GM23338 (cell line): ENCODE data around the gene HOXA3.

Experiments used
- CTCF ChIP-seq, 2 experiments: fragments of 200-600 bp in 1 of 2; sonication (generic) in 1 of 2; conservative IDR thresholded peaks; 2 replicates each; pipeline versions ENCODE4 v1.5.1 to v1.6.1; 2016 to 2017; ENCODE audit warnings: antibody characterized with exemption in 2 of 2, low read depth in 2 of 2, mild to moderate bottlenecking in 2 of 2, moderate library complexity in 1 of 2
- EZH2 ChIP-seq: fragments of 200-600 bp; sonication (generic); IDR thresholded peaks from one replicate; pipeline ENCODE4 v1.8.0; 2017; ENCODE audit warnings: antibody characterized with exemption, mild to moderate bottlenecking, low read depth; ENCODE audit not compliant: unreplicated experiment
- EZH2phosphoT487 ChIP-seq: fragments of 200-600 bp; sonication (generic); IDR thresholded peaks from one replicate; pipeline ENCODE4 v1.8.1; 2018; ENCODE audit warnings: antibody characterized with exemption; ENCODE audit not compliant: unreplicated experiment
- JUNB ChIP-seq: IDR thresholded peaks from one replicate; pipeline ENCODE4 v1.6.1; 2016; ENCODE audit warnings: antibody characterized with exemption; ENCODE audit not compliant: unreplicated experiment
- NANOG ChIP-seq: IDR thresholded peaks from 2 replicates; pipeline ENCODE4 v1.6.1; 2016; ENCODE audit warnings: antibody characterized with exemption, borderline replicate concordance
- POLR2AphosphoS5 ChIP-seq: IDR thresholded peaks from 2 replicates; pipeline ENCODE4 v1.6.1; 2016; ENCODE audit warnings: antibody characterized with exemption, low read depth
- ZNF331 ChIP-seq: fragments of 250-450 bp; sonication (Bioruptor Pico); IDR thresholded peaks from 2 replicates; pipeline ENCODE4 v1.5.0; 2020; ENCODE audit warnings: low read depth, mild to moderate bottlenecking, moderate library complexity
- TF ChIP-seq, protein P1 (sequence below): IDR thresholded peaks from one replicate; pipeline ENCODE4 v1.6.1; 2018; ENCODE audit warnings: antibody characterized with exemption; ENCODE audit not compliant: unreplicated experiment
- TF ChIP-seq, protein P2 (sequence below): fragments of 250-450 bp; sonication (Bioruptor Pico); IDR thresholded peaks from 2 replicates; pipeline ENCODE4 v1.5.0; 2020; ENCODE audit warnings: mild to moderate bottlenecking, moderate library complexity

DNA sequence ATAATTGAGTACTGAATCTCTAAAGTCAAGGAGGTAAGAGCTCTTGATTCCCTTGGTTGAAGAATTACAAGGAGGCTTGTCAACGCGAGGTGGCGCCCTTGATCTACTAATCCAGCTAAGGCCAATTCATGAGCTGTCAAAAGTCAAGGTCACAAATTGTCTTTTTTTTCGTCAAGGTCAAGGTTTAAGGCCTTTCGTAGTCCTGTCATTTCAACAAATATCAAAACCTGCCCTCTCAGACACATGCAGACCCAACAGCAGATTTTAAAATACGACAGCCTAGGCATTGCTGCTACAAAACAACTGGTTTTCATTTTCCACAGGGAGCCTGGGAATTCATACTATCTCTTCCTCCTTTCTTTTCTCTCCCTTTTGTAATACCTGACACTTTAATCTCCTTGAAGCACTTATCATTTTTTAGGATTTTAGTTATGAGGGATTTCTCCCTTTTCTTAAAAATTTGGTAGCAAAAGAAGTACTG lies 43.9 kb upstream of the HOXA3 start:
- TF ChIP-seq, protein P1, sequence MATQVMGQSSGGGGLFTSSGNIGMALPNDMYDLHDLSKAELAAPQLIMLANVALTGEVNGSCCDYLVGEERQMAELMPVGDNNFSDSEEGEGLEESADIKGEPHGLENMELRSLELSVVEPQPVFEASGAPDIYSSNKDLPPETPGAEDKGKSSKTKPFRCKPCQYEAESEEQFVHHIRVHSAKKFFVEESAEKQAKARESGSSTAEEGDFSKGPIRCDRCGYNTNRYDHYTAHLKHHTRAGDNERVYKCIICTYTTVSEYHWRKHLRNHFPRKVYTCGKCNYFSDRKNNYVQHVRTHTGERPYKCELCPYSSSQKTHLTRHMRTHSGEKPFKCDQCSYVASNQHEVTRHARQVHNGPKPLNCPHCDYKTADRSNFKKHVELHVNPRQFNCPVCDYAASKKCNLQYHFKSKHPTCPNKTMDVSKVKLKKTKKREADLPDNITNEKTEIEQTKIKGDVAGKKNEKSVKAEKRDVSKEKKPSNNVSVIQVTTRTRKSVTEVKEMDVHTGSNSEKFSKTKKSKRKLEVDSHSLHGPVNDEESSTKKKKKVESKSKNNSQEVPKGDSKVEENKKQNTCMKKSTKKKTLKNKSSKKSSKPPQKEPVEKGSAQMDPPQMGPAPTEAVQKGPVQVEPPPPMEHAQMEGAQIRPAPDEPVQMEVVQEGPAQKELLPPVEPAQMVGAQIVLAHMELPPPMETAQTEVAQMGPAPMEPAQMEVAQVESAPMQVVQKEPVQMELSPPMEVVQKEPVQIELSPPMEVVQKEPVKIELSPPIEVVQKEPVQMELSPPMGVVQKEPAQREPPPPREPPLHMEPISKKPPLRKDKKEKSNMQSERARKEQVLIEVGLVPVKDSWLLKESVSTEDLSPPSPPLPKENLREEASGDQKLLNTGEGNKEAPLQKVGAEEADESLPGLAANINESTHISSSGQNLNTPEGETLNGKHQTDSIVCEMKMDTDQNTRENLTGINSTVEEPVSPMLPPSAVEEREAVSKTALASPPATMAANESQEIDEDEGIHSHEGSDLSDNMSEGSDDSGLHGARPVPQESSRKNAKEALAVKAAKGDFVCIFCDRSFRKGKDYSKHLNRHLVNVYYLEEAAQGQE: no peak
- peak; percentile 90 to 97 for TF ChIP-seq CTCF (conservative IDR thresholded peaks at IDR 0.05; ENCODE audit: low read depth in 2 of 2)
- no peak for TF ChIP-seq POLR2AphosphoS5
- TF ChIP-seq EZH2: peak; percentile 67
- no peak for TF ChIP-seq EZH2phosphoT487
- TF ChIP-seq, protein P2, sequence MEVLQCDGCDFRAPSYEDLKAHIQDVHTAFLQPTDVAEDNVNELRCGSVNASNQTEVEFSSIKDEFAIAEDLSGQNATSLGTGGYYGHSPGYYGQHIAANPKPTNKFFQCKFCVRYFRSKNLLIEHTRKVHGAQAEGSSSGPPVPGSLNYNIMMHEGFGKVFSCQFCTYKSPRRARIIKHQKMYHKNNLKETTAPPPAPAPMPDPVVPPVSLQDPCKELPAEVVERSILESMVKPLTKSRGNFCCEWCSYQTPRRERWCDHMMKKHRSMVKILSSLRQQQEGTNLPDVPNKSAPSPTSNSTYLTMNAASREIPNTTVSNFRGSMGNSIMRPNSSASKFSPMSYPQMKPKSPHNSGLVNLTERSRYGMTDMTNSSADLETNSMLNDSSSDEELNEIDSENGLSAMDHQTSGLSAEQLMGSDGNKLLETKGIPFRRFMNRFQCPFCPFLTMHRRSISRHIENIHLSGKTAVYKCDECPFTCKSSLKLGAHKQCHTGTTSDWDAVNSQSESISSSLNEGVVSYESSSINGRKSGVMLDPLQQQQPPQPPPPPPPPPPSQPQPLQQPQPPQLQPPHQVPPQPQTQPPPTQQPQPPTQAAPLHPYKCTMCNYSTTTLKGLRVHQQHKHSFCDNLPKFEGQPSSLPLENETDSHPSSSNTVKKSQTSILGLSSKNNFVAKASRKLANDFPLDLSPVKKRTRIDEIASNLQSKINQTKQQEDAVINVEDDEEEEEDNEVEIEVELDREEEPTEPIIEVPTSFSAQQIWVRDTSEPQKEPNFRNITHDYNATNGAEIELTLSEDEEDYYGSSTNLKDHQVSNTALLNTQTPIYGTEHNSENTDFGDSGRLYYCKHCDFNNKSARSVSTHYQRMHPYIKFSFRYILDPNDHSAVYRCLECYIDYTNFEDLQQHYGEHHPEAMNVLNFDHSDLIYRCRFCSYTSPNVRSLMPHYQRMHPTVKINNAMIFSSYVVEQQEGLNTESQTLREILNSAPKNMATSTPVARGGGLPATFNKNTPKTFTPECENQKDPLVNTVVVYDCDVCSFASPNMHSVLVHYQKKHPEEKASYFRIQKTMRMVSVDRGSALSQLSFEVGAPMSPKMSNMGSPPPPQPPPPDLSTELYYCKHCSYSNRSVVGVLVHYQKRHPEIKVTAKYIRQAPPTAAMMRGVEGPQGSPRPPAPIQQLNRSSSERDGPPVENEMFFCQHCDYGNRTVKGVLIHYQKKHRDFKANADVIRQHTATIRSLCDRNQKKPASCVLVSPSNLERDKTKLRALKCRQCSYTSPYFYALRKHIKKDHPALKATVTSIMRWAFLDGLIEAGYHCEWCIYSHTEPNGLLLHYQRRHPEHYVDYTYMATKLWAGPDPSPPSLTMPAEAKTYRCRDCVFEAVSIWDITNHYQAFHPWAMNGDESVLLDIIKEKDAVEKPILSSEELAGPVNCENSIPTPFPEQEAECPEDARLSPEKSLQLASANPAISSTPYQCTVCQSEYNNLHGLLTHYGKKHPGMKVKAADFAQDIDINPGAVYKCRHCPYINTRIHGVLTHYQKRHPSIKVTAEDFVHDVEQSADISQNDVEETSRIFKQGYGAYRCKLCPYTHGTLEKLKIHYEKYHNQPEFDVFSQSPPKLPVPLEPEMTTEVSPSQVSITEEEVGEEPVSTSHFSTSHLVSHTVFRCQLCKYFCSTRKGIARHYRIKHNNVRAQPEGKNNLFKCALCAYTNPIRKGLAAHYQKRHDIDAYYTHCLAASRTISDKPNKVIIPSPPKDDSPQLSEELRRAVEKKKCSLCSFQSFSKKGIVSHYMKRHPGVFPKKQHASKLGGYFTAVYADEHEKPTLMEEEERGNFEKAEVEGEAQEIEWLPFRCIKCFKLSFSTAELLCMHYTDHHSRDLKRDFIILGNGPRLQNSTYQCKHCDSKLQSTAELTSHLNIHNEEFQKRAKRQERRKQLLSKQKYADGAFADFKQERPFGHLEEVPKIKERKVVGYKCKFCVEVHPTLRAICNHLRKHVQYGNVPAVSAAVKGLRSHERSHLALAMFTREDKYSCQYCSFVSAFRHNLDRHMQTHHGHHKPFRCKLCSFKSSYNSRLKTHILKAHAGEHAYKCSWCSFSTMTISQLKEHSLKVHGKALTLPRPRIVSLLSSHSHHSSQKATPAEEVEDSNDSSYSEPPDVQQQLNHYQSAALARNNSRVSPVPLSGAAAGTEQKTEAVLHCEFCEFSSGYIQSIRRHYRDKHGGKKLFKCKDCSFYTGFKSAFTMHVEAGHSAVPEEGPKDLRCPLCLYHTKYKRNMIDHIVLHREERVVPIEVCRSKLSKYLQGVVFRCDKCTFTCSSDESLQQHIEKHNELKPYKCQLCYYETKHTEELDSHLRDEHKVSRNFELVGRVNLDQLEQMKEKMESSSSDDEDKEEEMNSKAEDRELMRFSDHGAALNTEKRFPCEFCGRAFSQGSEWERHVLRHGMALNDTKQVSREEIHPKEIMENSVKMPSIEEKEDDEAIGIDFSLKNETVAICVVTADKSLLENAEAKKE (CRISPR knock-in tag): no peak
- TF ChIP-seq ZNF331 (CRISPR knock-in tag): no peak
- TF ChIP-seq JUNB: no peak
- no peak for TF ChIP-seq NANOG
